ENCODE measurements around the gene BTBD6.

DNA sequence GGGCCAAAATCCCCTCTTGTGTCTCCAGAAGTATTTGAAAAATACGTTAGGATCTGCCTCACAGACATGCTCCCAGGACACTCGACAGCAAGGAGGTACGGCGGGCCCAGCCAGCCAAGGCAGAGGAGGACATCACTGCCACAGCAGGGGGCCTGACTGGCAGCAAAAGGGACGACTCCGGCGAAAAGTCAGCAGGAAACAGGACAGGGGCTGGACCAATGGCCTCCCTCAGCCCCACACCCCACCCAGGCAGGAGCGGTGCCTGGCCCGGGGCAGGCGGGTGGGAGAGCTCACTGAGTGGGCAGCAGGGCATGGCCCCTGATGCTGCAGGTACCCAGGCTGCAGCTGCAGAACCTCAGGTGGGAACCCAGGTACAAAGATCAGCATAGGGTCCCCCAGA is 34.7 kb downstream of the BTBD6 start:
- TF ChIP-seq, protein P1, sequence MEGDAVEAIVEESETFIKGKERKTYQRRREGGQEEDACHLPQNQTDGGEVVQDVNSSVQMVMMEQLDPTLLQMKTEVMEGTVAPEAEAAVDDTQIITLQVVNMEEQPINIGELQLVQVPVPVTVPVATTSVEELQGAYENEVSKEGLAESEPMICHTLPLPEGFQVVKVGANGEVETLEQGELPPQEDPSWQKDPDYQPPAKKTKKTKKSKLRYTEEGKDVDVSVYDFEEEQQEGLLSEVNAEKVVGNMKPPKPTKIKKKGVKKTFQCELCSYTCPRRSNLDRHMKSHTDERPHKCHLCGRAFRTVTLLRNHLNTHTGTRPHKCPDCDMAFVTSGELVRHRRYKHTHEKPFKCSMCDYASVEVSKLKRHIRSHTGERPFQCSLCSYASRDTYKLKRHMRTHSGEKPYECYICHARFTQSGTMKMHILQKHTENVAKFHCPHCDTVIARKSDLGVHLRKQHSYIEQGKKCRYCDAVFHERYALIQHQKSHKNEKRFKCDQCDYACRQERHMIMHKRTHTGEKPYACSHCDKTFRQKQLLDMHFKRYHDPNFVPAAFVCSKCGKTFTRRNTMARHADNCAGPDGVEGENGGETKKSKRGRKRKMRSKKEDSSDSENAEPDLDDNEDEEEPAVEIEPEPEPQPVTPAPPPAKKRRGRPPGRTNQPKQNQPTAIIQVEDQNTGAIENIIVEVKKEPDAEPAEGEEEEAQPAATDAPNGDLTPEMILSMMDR (IDR thresholded peaks at IDR 0.05): no peak
- TF ChIP-seq POLR2A (IDR thresholded peaks at IDR 0.05): no peak
